Measurements from ENCODE around the gene SPOCK1. TPM values are rescaled to one million over a fixed set of nuclear protein-coding genes. Genes with fewer than 3 reads are reported as not detected.

The SPOCK1 gene
- total RNA-seq, 1 experiment from 2014 or later, result 10.9 TPM

DNA sequence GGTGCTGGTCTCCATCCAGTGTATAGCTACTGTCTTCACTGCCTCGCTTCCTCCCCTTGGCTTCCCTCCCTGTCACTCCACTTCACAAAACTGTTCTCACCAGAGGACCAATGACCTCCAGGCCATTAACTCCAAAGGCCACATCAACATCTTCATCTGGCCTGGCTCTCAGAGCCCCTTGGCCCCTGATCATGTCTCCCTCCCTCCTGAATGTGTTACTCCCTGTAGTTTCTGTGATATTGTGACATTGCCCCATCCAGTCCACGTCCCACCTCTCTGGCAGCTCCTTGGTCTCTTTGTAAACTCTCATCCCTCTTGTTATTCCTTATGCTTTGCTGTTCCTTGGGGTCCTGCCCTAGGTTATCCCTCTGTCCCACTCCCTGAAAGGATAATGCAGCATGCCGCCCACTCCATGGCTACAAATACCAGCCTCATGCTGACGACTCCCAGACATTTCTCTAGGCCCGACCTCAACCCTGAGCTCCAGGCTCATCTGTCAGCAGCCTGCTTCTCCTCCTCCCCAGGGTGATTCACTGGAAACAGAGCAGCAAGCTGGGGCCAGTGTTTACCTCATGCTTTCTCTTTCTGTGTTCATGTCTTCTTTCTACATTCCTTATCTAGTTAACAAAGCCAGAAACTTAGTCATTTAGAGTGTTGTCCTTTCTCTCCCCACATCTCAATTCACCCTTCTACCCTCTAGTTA lies 312.2 kb downstream of the SPOCK1 start:
- no peak overlapping the region for H3K9ac ChIP-seq (ENCODE audit: extremely low read depth, insufficient read length, low read length)
- H4K5ac ChIP-seq (ENCODE audit: insufficient read length, low read depth, low read length), result no peak overlapping the region
- no peak overlapping the region for H3K23ac ChIP-seq (ENCODE audit: insufficient read length, low read depth, low read length)
- H3K14ac ChIP-seq (ENCODE audit: insufficient read depth, low read length), result no peak overlapping the region
- Mint-ChIP-seq H3K4me3 (no peak overlapping the region), H3K4me1 (peaks cover 15 to 20% of the 10 kb centered on the region in 2 experiments), H3K27me3 (ENCODE audit: low read depth) (no peaks in the 10 kb centered on the region), H3K9me3 (no peaks in the 10 kb centered on the region; a peak in 1 of 5 replicates), H3K27ac (peak overlapping the region in 2 of 3 experiments; percentile 16 to 83; a peak in 4 of 7 replicates), H3K36me3 (ENCODE audit: insufficient read depth in 1 of 3, low read depth in 3 of 3) (no peaks in the 10 kb centered on the region; a peak in 1 of 7 replicates)
- no peak overlapping the region for H2AK5ac ChIP-seq (ENCODE audit: insufficient read length, low read length)
- TF ChIP-seq CTCF (conservative IDR thresholded peaks at IDR 0.05), result no peak
- no peaks in the 10 kb centered on the region for H3K79me1 ChIP-seq (ENCODE audit: insufficient read depth, low read depth, low read length, poor library complexity, severe bottlenecking)
- no peak overlapping the region for H2BK15ac ChIP-seq (ENCODE audit: low read depth, low read length)
- no peaks in the 10 kb centered on the region for H3K9me3 ChIP-seq (ENCODE audit: control insufficient read depth, low read depth, low read length)
- H3K79me2 ChIP-seq (ENCODE audit: insufficient read depth, low read length), result no peaks in the 10 kb centered on the region
- H4K91ac ChIP-seq (ENCODE audit: insufficient read length, low read depth, low read length), result no peak overlapping the region
- no peak overlapping the region for H3K56ac ChIP-seq (ENCODE audit: insufficient read length, low read depth, low read length)
- H2AFZ ChIP-seq (ENCODE audit: low read length), result no peak overlapping the region
- H3K23me2 ChIP-seq (ENCODE audit: insufficient read length, low read depth, low read length, poor library complexity, severe bottlenecking), result no peaks in the 10 kb centered on the region
- no peak overlapping the region for H3K4me2 ChIP-seq (ENCODE audit: insufficient read depth, insufficient read length, low read length)
- no peak for DNase-seq
- H3K27me3 ChIP-seq (ENCODE audit: insufficient read depth, low read length), result no peaks in the 10 kb centered on the region
- H3K27ac ChIP-seq (ENCODE audit: insufficient read length, low read depth, low read length), result no peak overlapping the region
- no peak overlapping the region for H2BK120ac ChIP-seq (ENCODE audit: low read depth, low read length, poor library complexity, severe bottlenecking)
- H3K4ac ChIP-seq (ENCODE audit: low read depth, low read length), result no peak overlapping the region
- no peaks in the 10 kb centered on the region for H3K4me1 ChIP-seq (ENCODE audit: insufficient read depth, low read length)
- no peak overlapping the region for H3T11ph ChIP-seq (ENCODE audit: low read length)
- H4K20me1 ChIP-seq (ENCODE audit: control insufficient read depth, insufficient read depth, insufficient read length), result no peaks in the 10 kb centered on the region
- WGBS (ENCODE audit: extremely low coverage, insufficient read length, low lambda C conversion rate), result no CpG with 5 or more reads among the region's 5 CpGs
- no peak overlapping the region for H2BK20ac ChIP-seq (ENCODE audit: low read depth, low read length, poor library complexity, severe bottlenecking)
- no peak overlapping the region for H3K18ac ChIP-seq (ENCODE audit: insufficient read length, low read depth, low read length)
- no peak overlapping the region for H4K8ac ChIP-seq (replicated peaks; ENCODE audit: insufficient read length, low read depth, low read length)
- no peak overlapping the region for H2BK5ac ChIP-seq (ENCODE audit: insufficient read length, low read length)
- no peak overlapping the region for H2BK12ac ChIP-seq (ENCODE audit: insufficient read length, low read depth, low read length)

All from H9 (cell line).